GM21717 (cell line): ENCODE measurements around the gene ACAP3.

Experiments
- ATAC-seq: cut with Tn5 transposase; IDR thresholded peaks from one replicate; pipeline ENCODE4 v1.9.1; 2021; ENCODE audit warnings: mild to moderate bottlenecking, moderate library complexity; ENCODE audit not compliant: unreplicated experiment

Gene ACAP3

DNA sequence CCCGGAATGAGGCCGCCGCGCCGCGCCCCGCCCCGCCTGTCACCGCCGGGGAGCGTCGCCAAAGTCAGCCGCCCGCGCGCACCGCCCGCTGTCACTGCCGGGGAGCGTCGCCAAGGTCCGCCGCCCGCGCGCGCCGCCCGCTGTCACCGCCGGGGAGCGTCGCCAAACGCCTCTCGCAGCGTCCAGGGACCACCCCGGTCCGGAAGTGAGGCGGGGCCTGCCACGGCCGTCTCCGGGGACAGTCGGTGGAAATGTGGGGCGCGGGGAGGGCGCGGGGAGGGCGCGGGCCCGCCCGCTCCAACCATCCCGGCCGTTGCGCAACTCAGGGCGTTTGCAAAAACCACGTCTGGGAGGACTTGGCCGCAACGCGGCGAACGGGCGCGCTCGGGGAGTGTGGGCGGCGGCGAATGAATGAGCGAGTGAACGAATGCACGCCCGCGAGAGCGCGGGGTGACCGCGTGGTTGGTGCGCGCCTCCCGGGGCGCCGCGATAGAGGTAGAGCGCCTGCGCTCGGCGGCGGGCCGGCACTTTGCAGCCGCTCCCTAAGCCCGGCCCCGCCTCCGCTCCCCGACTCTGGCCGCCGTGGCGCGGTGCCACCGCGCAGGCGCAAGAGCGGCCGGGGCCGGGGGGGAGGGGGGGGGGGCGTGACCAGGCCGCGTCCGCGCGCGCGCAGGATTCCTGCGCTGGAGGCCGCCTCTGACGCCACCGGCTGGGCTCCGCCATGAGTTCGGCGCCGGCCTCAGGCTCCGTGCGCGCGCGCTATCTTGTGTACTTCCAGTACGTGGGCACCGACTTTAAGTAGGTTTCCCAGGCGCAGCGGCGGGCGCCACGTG is at the start of gene ACAP3, which contains the start of gene PUSL1:
TSS of gene ACAP3 (minus strand) at position 8 of the 833 bp plus-strand sequence. CDS start 115 bp downstream, outside the sequence.
TSS of gene PUSL1 (plus strand) at position 675 of the 833 bp plus-strand sequence. CDS start at position 722, 47 bp downstream.
- peak; percentile 38 for ATAC-seq

- ATAC-seq, result no peak
Measured at GRCh38 chr1:1356796-1357401, 49.2 kb upstream of the ACAP3 start.

DNA sequence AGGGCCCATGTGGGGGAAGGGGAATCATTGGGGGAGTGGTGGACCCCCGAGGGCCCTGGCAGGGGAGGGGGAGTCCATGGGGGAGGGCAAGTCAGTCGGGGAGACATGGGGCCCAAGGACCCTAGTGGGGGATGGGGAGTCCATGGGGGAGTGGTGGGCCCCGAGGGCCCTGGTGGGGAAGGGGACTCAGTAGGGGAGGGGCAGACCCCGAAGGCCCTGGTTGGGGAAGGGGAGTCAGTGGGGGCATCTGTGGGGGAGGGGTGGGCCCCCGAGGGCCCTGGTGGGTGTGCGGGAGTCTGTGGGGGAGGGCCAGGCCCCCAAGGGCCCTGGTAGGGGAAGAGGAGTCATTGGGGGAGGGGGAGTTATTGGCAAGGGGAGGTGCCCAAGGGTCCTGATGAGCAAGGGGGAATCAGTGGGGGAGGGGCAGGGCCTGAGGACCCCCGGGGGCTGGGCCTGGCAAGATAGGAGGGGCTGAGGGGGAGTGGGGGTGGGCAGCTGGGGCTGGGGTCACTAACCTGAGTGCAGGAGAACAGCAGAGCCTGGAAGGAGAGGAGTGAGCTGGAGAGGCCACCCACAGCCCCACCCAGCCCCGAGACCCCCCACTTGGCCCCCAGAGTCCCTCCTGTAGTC is 48.6 kb upstream of the ACAP3 start:
- ATAC-seq, result no peak

- ATAC-seq, result no peak
Measured at GRCh38 chr1:1355416-1355815, 47.7 kb upstream of the ACAP3 start.

- no peak for ATAC-seq
Measured at GRCh38 chr1:1354271-1355247, 46.8 kb upstream of the ACAP3 start.

DNA sequence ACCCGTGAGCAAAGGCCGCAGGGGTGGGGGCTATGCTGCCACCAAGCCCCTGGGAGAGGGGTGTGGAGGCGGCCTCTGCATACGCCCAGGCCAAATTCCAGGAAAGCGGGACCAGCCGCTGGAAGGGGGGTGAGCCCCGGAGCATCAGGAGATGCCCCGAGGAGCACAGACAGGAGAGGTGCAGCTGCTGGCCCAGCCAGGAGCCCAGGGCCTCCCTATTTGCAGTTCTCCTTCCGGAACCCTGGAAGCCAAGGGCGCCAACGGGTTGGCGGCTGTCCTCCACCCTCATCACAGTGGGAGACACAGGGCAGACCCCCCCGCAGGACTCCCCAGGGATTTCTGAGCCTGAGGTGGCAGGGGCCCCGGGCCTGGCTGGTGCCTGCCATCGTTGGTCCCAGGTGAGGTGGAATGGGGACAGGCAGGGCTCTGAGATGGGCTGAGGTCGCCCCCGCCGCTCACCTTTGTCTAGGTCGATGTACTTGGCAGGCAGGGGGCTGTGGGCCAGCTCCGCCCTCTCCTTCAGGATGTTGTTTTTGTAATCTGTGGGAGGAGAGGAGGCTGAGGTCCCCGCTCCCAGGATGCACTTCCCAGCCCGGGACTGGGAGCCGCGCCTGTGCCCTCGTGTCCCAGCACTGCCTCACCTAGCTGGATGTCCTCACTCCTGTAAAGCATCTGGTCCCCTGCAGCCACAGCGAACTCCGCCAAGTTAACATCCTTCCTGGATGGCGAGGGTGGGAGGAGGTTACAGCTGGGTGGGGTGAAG is 45.8 kb upstream of the ACAP3 start:
- ATAC-seq, result no peak

DNA sequence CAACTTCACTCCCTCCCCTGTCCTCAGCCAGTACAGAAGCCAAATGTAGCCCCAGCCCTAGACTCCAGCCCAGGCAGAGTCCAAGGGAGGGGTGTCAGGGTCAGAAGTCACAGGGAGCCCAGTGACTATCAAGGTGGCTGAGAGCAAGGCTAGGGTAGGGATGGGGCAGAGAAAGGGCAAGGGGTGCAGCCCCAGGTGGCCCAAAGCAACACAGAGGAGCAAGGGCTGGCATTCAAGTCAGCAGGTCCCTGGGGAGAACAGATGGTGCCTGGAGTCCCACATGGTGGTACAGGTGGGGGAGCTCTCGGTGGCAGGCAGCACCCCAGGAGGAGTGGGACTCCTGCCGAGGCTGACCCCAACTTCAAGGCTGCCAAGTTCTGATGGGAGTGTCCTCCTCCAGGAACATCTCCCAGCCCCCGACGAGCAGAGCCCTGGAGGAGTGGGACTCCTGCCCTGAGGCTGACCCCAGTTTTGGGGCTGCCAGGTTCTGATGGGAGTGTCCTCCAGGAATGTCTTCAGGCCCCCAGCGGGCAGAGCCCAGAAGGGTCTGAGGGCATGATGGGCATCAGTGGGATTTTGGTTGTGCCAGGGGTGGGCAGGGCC is 45.2 kb upstream of the ACAP3 start:
- ATAC-seq, result no peak

DNA sequence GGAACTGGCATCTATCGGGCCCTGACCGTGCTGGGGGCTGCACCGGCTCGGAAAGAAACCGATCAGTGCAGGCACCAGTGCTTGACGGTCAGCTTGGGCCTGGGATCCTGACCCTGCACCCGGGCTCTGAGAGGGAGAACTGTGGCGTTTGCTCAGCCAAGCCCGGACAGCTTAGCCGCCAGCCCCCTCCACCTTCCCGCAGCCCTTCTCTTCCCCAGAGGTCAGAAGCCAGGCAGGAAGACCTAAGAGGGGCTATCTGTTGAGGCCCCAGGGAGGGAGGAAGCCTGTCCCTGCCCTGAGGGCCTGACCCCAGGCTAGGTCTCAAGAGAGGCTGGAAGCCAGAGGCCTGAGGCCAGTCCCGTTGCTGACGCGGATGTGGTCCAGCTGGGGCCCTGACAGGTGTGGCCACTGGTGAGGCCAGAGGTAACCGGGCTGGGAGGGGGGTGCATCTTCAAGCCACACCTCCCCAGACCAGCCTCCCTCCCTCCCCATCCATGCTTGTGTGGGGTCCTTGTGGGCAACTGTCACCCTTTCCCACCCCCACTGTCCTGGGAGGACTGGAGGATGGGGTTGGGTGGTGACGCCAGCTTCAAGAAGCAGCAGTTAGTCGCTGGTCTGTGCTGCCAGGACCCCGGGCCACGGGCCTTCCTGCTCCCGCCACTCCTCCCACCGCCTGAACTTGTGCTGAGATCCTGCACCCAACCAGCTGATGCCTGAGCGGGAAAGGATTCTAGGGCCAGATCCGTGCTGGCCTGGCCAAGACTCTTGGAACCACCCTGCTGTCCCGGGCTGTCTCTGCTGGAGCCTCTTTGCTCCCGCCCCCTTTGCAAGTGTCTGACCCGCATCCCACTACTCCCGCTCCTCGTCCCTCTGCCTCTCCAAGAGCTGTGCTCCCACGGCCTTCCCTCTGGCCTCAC is 44.0 kb upstream of the ACAP3 start:
- ATAC-seq, result no peak

DNA sequence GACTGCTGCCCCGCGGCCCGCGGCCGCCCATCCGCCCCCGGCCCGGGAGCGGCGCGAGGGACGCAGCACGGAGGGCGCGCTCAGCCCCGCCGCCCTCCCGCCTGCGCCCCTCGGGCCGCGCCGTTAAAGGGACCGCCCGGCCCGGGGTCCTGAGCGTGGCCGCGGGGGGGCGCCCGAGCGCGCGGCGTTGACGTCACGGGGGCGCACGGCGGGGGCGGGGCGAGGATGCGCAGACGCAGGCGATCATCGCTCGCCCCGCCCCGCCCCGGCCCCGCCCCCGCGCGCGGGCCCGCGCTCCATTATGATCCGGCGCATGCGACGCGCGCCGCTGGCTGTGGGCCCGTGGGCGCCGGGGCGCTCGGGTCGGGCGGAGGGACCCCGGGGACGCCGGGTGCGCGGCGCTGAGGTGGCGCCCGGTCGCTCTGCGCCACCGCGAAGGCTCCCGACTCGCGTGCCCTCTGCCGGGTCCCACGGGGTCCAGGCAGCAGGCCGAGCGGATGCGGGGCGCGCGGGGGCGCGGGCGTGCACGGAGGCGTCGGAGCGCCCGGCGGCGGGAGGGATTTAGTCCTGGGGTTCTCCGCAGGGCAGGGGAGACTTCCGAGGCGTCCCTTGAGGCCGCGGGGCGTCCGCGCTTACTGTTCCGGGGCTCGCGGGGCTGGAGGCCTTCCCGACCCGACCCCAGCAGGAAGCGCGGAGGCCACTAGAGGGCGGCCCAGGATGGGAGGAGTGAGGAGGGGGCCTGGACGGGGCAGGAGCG is 41.7 kb upstream of the ACAP3 start, which contains the start of gene DVL1:
TSS of gene DVL1 (minus strand) at position 163 of the 757 bp plus-strand sequence. CDS start 353 bp downstream, outside the sequence.
- no peak for ATAC-seq

DNA sequence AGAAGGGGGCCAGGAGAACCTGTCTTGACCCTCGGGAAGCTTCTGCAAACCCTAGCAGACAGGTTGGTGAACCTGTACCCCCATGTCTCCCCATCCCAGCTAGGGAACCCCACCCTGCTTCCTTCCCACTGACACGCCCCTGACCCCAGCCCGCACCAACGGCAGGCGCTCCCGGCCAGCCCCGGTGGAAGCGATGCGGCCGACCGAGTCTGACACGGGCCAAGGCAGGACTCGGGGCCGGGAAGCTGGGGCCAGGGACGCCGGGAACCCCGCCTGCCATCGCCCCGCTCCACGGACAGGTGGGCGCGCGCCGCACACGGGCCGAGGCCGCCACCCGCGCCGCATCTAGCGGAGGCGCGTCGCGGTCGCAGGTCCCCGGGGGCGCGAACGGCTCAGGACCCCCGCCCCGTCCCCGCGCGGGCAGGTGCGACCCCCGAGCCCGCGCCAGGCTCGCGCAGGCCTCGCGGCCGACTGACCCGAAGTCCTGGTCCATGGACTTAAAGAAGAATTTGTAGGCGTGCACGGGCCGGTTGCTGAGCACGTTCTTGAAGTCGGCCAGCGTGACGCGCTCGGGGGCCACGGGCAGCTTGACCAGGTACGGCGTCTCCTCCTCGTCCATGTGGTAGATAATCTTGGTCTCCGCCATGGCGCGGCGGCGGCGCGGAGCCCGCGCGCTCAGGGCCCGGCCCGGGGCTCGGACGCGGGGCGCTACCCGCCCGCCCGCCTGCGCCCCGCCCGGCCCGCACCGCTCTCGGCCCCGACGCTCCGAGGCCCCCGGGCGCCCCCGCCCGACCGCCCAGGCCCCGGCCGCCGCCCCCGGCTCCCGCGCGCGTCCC is 40.9 kb upstream of the ACAP3 start:
- ATAC-seq, result no peak

- ATAC-seq, result no peak
Measured at GRCh38 chr1:1347663-1348419, 40.1 kb upstream of the ACAP3 start.

- ATAC-seq, result no peak
Measured at GRCh38 chr1:1347026-1347595, 39.4 kb upstream of the ACAP3 start.

DNA sequence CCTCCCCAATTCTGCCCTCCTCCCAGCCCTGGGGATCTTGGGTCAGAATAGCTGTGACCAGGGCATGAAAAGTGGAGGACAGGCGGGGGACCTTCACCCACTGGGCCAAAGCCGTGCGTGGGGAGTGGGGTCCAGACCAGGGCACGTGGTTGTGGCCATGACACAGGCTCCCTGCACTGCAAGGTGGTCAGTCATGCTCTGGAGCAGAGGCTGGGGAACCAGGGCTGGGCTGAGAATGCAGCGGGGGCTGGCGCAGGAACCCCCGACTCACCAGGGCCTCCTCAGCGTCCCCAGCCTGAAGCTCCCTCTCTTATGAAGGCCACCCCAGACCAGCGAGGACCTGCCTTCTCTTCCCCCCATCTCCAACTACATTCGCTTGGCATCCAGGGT is 38.8 kb upstream of the ACAP3 start:
- ATAC-seq, result no peak

DNA sequence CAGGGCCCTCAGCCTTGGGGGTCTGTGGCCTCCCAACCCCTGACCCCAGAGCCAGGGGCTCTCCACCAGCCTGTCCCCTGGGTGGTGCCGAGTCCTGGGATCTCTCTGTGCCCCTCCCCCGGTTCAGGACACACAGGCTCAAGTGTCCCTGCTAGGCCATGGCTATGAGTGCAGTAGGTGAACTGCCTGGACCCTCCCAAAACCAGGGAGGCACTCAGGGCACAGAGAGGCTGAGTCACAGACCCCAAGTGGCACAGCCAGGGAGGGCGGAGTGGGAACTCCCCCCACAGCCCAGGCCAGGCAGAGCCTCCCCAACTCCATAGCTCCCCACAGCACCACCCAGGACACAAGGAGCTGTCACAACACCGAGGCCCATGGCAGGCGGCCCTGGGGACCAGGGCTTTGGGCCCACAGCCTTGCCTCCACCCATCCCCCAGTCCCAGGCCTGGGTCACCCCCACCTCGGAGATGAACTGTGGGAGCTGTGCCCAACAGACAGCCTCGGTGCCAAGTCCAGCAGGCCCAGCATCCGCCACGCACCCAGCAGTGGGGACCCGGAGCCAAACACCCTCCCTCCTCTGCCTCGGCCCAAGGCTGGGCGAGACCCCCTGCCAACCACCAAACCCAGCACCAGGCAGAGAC is 38.2 kb upstream of the ACAP3 start:
- no peak for ATAC-seq

DNA sequence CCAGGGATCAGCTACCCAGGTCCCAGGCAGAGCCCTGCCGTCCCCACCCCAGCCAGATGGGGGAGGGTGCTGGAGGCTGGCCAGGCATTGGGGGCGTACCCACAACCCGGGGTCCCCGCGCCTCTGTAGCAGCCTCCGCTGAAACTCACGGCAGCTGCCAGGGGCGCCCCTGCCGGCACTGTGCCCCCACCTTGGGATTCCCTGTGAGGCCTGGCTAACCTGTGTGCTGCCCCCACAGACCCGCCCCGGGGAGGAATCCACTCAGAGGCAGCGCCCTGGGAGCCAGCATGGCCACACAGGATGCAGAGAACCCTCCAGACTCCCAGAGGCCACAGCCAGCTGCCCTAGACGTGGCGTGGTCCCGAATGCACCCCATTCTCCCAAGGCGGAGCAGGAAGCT is 37.7 kb upstream of the ACAP3 start:
- ATAC-seq, result no peak
